ENCODE results near the gene FOXK2. TPM values are rescaled to one million over a fixed set of nuclear protein-coding genes. Genes with fewer than 3 reads are reported as not detected.

FOXK2 gene
- 30.1 and 35.6 TPM in 2 replicates for total RNA-seq

DNA sequence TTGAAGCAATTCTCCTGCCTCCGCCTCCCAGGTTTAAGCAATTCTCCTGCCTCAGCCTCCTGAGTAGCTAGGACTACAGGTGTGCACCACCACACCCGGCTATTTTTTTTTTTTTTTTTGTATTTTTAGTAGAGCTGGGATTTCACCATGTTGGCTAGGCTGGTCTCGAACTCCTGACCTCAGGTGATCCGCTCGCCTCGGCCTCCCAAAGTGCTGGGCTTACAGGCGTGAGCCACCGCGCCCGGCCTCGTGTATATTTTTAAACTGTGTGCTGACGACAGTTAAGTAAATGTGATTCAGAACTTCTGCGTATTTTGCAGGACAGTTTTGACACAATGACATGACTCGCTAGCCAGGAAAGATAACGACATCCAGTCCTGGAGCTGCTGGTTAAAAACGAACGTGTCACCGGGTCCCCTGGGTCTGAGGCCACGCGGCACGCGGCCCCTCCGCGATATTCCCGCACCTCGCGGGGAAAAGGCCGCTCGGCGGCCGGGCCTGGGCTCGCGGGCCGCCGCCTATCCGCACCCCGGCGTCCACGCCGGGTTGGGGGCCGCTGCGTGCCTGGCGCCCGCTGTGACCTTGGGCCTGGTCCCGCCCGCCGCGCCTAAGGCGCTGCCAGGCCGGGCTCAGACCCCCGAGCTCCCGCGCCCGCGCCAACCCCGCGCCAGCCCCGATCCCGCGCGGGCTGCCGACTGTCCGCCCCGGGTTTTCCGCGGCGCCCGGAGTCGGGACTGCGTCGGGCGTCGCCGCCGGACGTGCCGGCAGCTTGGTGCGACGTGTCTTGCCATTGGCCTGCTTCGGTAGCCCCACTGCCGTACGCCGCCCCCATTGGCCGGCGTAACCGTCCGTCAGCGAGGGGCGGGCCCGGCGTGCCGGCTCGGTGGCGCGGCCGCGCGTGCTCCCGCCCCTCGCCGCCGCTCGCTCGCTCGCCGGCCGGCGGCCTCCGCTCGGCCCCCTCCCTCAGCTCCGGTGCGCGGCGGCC, at the start of gene FOXK2:
Gene FOXK2 (plus strand): TSS at position 907 of the 985 bp plus-strand sequence. CDS start 157 bp downstream, outside the sequence.

DNA sequence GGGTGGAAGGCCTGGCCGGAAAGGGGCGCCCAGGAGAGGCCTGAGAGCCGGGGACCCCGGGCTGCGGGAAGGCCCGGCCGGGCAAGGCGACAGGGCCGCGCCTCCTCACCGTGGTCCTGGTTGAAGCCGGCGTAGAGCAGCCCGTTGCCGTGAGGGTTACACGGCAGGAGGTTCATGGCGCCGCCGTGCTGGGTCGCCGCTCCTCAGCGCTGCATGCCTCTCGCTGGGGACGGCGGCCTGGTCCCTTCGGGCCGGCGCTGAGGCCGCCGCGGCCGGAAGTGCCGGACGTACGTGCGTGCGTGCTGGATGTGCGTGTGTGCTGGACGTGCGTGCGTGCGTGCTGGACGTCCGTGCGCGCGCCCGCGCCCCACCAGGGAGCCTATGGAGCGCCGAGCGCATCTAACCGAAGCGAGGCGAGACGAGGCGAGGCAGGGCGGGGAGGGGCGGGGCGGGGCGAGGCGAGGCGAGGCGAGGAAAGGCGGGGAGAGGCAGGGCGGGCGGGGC, 128.7 kb downstream of the FOXK2 start, which contains the start of gene WDR45B:
Gene WDR45B (minus strand): TSS at position 280 of the 504 bp plus-strand sequence. CDS start 104 bp downstream, at position 176.

Other genes with a start within 250 kb of the FOXK2 start
- 31.6 and 37.3 TPM in 2 replicates for gene CSNK1D, start 246.0 kb upstream of the FOXK2 start, total RNA-seq
- gene CD7, start 202.1 kb upstream of the FOXK2 start, total RNA-seq = 0.26 and 4.0 TPM in 2 replicates
- gene SECTM1, start 186.0 kb upstream of the FOXK2 start, total RNA-seq = 27.1 and 45.0 TPM in 2 replicates
- not detected in 2 replicates for gene TEX19, start 160.5 kb upstream of the FOXK2 start, total RNA-seq
- gene UTS2R, start 148.0 kb upstream of the FOXK2 start, total RNA-seq = 0.26 TPM in 1 of 2 replicates, not detected in the other
- gene HEXD, start 101.4 kb upstream of the FOXK2 start, total RNA-seq = 25.6 and 45.3 TPM in 2 replicates
- gene OGFOD3, start 101.1 kb upstream of the FOXK2 start, total RNA-seq = 24.5 and 32.1 TPM in 2 replicates
- 74.3 and 75.9 TPM in 2 replicates for gene CYBC1, start 69.0 kb upstream of the FOXK2 start, total RNA-seq
- gene NARF, start 61.0 kb upstream of the FOXK2 start, total RNA-seq = 23.2 and 37.5 TPM in 2 replicates
- 66.6 TPM in 2 replicates for gene WDR45B, start 128.7 kb downstream of the FOXK2 start, total RNA-seq
- 10.4 and 12.1 TPM in 2 replicates for gene RAB40B, start 179.0 kb downstream of the FOXK2 start, total RNA-seq
- gene FN3KRP, start 197.0 kb downstream of the FOXK2 start, total RNA-seq = 11.9 and 19.6 TPM in 2 replicates
- gene FN3K, start 215.9 kb downstream of the FOXK2 start, total RNA-seq = 0.12 and 0.17 TPM in 2 replicates
- 34.7 and 38.2 TPM in 2 replicates for gene TBCD, start 232.3 kb downstream of the FOXK2 start, total RNA-seq